NCI-H2227 (cell line): ENCODE measurements around the gene EIF2B2.

Experiments
- DNase-seq: peaks from one replicate; lab custom pipeline; 2025; ENCODE audit not compliant: unreplicated experiment; lab: John Stamatoyannopoulos, UW

Gene EIF2B2

GRCh38 chr14:75041613-75042012, 38.9 kb downstream of the EIF2B2 start:
- DNase-seq, result no peak

GRCh38 chr14:75042035-75042434, 39.3 kb downstream of the EIF2B2 start:
- DNase-seq, result no peak

- no peak for DNase-seq
These were observed 41.6 kb downstream of the EIF2B2 start for GRCh38 chr14:75044322-75044721.

- DNase-seq, result no peak
These were observed 42.0 kb downstream of the EIF2B2 start for GRCh38 chr14:75044752-75045151.

GRCh38 chr14:75046275-75046674, 43.6 kb downstream of the EIF2B2 start:
- DNase-seq, result no peak

GRCh38 chr14:75046899-75047298, 44.2 kb downstream of the EIF2B2 start:
- DNase-seq, result no peak

GRCh38 chr14:75047506-75047905, 44.8 kb downstream of the EIF2B2 start:
- DNase-seq, result no peak

GRCh38 chr14:75048101-75048500, 45.4 kb downstream of the EIF2B2 start:
- no peak for DNase-seq

GRCh38 chr14:75049136-75049535, 46.4 kb downstream of the EIF2B2 start:
- DNase-seq, result no peak

- DNase-seq, result no peak
These were observed 47.0 kb downstream of the EIF2B2 start for GRCh38 chr14:75049731-75050201.

GRCh38 chr14:75050852-75051555, 48.3 kb downstream of the EIF2B2 start, which contains the start of gene MLH3:
TSS of gene MLH3 (minus strand) at chr14:75051467. CDS start at chr14:75049655, 1,812 bp downstream.
- peak; percentile 95 for DNase-seq

GRCh38 chr14:75051556-75051899, 48.8 kb downstream of the EIF2B2 start:
- no peak for DNase-seq

- no peak for DNase-seq
These were observed 50.9 kb downstream of the EIF2B2 start for GRCh38 chr14:75053396-75054291.

GRCh38 chr14:75054421-75054820, 51.7 kb downstream of the EIF2B2 start:
- no peak for DNase-seq

GRCh38 chr14:75059642-75060041, 56.9 kb downstream of the EIF2B2 start:
- no peak for DNase-seq

- no peak for DNase-seq
These were observed 57.7 kb downstream of the EIF2B2 start for GRCh38 chr14:75060420-75060819.
